ENCODE data around the gene CCBE1.

The CCBE1 gene

GRCh38 chr18:59735269-59735860 lies 38.1 kb upstream of the CCBE1 start:
- Histone ChIP-seq H2AFZ (ENCODE audit: low read length) (no peak overlapping the region), H3K27me3 (ENCODE audit: control insufficient read depth in 3 of 3, insufficient read depth in 3 of 3, low read depth in 1 of 3, low read length in 3 of 3) (peaks cover 0 to 3% (median 0%) of the 10 kb centered on the region in 3 experiments), H4K8ac (ENCODE audit: low read depth, low read length) (no peak overlapping the region), H3K36me3 (replicated peaks in 1 of 2; ENCODE audit: control insufficient read depth in 2 of 2, insufficient read depth in 2 of 2, low read length in 2 of 2) (no peaks in the 10 kb centered on the region), H3K79me1 (ENCODE audit: low read depth, low read length) (no peaks in the 10 kb centered on the region), H3K9ac (ENCODE audit: low read depth, low read length, poor library complexity) (no peak overlapping the region), H3K14ac (ENCODE audit: low read length) (no peak overlapping the region), H3K4me2 (ENCODE audit: insufficient read depth, low read length, poor library complexity, severe bottlenecking) (no peak overlapping the region), H3K4me1 (ENCODE audit: control insufficient read depth in 2 of 2, insufficient read depth in 1 of 2, low read depth in 1 of 2, low read length in 2 of 2) (peaks cover 0 to 2% of the 10 kb centered on the region in 2 donors), H2BK15ac (ENCODE audit: low read length) (no peak overlapping the region), H3K23ac (ENCODE audit: low read depth, low read length, poor library complexity) (no peak overlapping the region), H3K4me3 (ENCODE audit: low read length in 2 of 2) (no peak overlapping the region), H2AK5ac (ENCODE audit: low read depth, low read length) (no peak overlapping the region), H4K91ac (ENCODE audit: low read depth, low read length, poor library complexity) (no peak overlapping the region), H3K9me3 (replicated peaks in 1 of 2; ENCODE audit: control insufficient read depth in 2 of 2, insufficient read depth in 1 of 2, low read depth in 1 of 2, low read length in 2 of 2) (no peaks in the 10 kb centered on the region), H2BK5ac (ENCODE audit: low read length) (no peak overlapping the region), H2BK120ac (ENCODE audit: low read depth, low read length) (no peak overlapping the region), H3K27ac (replicated peaks; ENCODE audit: low read length) (no peak overlapping the region), H3K4ac (ENCODE audit: low read length) (no peak overlapping the region), H3K18ac (ENCODE audit: low read length) (no peak overlapping the region), H2BK12ac (ENCODE audit: low read length) (no peak overlapping the region)
- no peak for DNase-seq (ENCODE audit: low spot score)
- no CpG with 5 or more reads among the region's 2 CpGs for WGBS, 2 donors (ENCODE audit: extremely low coverage in 2 of 2, insufficient read length in 2 of 2, insufficient replicate concordance in 1 of 2)

- H3K27me3 ChIP-seq (ENCODE audit: control insufficient read depth in 3 of 3, insufficient read depth in 3 of 3, low read depth in 1 of 3, low read length in 3 of 3) = peaks cover 0 to 5% (median 0%) of the 10 kb centered on the region in 3 experiments
- no peaks in the 10 kb centered on the region for H3K9me3 ChIP-seq (replicated peaks in 1 of 2; ENCODE audit: control insufficient read depth in 2 of 2, insufficient read depth in 1 of 2, low read depth in 1 of 2, low read length in 2 of 2)
- H2AFZ ChIP-seq (ENCODE audit: low read length) = no peak overlapping the region
- H2BK12ac ChIP-seq (ENCODE audit: low read length) = no peak overlapping the region
- H3K4me3 ChIP-seq (ENCODE audit: low read length in 2 of 2) = no peak overlapping the region
- no peak overlapping the region for H4K91ac ChIP-seq (ENCODE audit: low read depth, low read length, poor library complexity)
- H3K18ac ChIP-seq (ENCODE audit: low read length) = no peak overlapping the region
- H3K14ac ChIP-seq (ENCODE audit: low read length) = no peak overlapping the region
- no peak overlapping the region for H2BK120ac ChIP-seq (ENCODE audit: low read depth, low read length)
- no peaks in the 10 kb centered on the region for H3K36me3 ChIP-seq (replicated peaks in 1 of 2; ENCODE audit: control insufficient read depth in 2 of 2, insufficient read depth in 2 of 2, low read length in 2 of 2)
- no peak for DNase-seq (ENCODE audit: low spot score)
- no peak overlapping the region for H2BK5ac ChIP-seq (ENCODE audit: low read length)
- no peak overlapping the region for H3K27ac ChIP-seq (replicated peaks; ENCODE audit: low read length)
- H2AK5ac ChIP-seq (ENCODE audit: low read depth, low read length) = no peak overlapping the region
- no peak overlapping the region for H3K4me2 ChIP-seq (ENCODE audit: insufficient read depth, low read length, poor library complexity, severe bottlenecking)
- WGBS, 2 donors (ENCODE audit: extremely low coverage in 2 of 2, insufficient read length in 2 of 2, insufficient replicate concordance in 1 of 2) = no CpG with 5 or more reads among the region's 1 CpG
- no peak overlapping the region for H3K9ac ChIP-seq (ENCODE audit: low read depth, low read length, poor library complexity)
- H3K4me1 ChIP-seq (ENCODE audit: control insufficient read depth in 2 of 2, insufficient read depth in 1 of 2, low read depth in 1 of 2, low read length in 2 of 2) = peaks cover 0 to 2% of the 10 kb centered on the region in 2 donors
- H2BK15ac ChIP-seq (ENCODE audit: low read length) = no peak overlapping the region
- no peaks in the 10 kb centered on the region for H3K79me1 ChIP-seq (ENCODE audit: low read depth, low read length)
- no peak overlapping the region for H4K8ac ChIP-seq (ENCODE audit: low read depth, low read length)
- no peak overlapping the region for H3K4ac ChIP-seq (ENCODE audit: low read length)
- no peak overlapping the region for H3K23ac ChIP-seq (ENCODE audit: low read depth, low read length, poor library complexity)
Measured at GRCh38 chr18:59733421-59733820, 36.2 kb upstream of the CCBE1 start.

DNA sequence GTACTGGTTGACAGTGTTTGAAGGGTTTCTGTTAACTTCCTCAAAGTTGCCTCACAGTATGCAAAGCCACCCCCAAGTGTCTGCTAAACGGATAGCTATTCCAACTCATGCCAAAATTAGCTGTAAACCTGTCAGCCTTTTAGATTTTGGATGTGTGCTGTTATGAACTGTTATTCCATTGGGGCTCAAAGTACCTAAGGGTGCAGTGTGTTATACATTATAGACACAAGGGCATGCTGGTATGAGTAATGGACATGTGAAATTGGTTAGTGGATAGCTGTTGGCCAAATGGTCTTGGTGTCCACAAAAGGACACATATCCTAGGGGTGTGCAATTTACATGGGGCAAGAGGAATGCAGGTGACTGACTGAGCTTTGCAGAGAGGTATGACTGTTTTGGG lies 33.7 kb upstream of the CCBE1 start:
- Histone ChIP-seq H3K79me1 (ENCODE audit: low read depth, low read length) (no peaks in the 10 kb centered on the region), H2AK5ac (ENCODE audit: low read depth, low read length) (no peak overlapping the region), H2AFZ (ENCODE audit: low read length) (no peak overlapping the region), H3K4me2 (ENCODE audit: insufficient read depth, low read length, poor library complexity, severe bottlenecking) (no peak overlapping the region), H3K27me3 (ENCODE audit: control insufficient read depth in 3 of 3, insufficient read depth in 3 of 3, low read depth in 1 of 3, low read length in 3 of 3) (peaks cover 0 to 5% (median 0%) of the 10 kb centered on the region in 3 experiments), H3K9ac (ENCODE audit: low read depth, low read length, poor library complexity) (no peak overlapping the region), H2BK5ac (ENCODE audit: low read length) (no peak overlapping the region), H2BK15ac (ENCODE audit: low read length) (no peak overlapping the region), H3K4me1 (ENCODE audit: control insufficient read depth in 2 of 2, insufficient read depth in 1 of 2, low read depth in 1 of 2, low read length in 2 of 2) (peaks cover 0 to 3% of the 10 kb centered on the region in 2 donors), H4K8ac (ENCODE audit: low read depth, low read length) (no peak overlapping the region), H3K4me3 (ENCODE audit: low read length in 2 of 2) (no peak overlapping the region), H4K91ac (ENCODE audit: low read depth, low read length, poor library complexity) (no peak overlapping the region), H3K36me3 (replicated peaks in 1 of 2; ENCODE audit: control insufficient read depth in 2 of 2, insufficient read depth in 2 of 2, low read length in 2 of 2) (no peaks in the 10 kb centered on the region), H3K23ac (ENCODE audit: low read depth, low read length, poor library complexity) (no peak overlapping the region), H2BK120ac (ENCODE audit: low read depth, low read length) (no peak overlapping the region), H3K18ac (ENCODE audit: low read length) (no peak overlapping the region), H3K27ac (replicated peaks; ENCODE audit: low read length) (no peak overlapping the region), H3K9me3 (replicated peaks in 1 of 2; ENCODE audit: control insufficient read depth in 2 of 2, insufficient read depth in 1 of 2, low read depth in 1 of 2, low read length in 2 of 2) (no peaks in the 10 kb centered on the region), H3K4ac (ENCODE audit: low read length) (no peak overlapping the region), H3K14ac (ENCODE audit: low read length) (no peak overlapping the region), H2BK12ac (ENCODE audit: low read length) (no peak overlapping the region)
- DNase-seq (ENCODE audit: low spot score) = no peak
- WGBS, 2 donors (ENCODE audit: extremely low coverage in 2 of 2, insufficient read length in 2 of 2, insufficient replicate concordance in 1 of 2) = no CpG with 5 or more reads among the region's 1 CpG

DNA sequence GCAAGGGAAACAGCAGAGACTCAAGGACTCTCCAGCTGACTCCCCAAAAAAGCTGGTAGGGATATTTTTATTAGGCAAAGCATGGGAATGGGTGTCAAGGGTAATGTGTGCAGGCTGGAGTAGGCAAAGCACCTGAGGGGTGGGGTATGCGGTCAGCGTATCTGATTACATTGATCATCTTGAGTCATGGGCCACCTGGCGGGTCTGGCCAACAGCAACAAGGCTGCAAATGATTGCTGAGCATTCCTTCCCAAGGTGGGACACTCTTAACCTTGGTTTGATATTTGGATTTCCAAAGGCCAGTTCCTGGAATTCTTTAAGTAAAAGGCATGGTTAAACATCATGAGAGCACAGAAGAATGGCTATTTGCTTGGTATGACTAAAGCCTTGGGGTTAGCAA lies 32.6 kb upstream of the CCBE1 start:
- Histone ChIP-seq H2BK12ac (ENCODE audit: low read length) (no peak overlapping the region), H2AFZ (ENCODE audit: low read length) (no peak overlapping the region), H3K27me3 (ENCODE audit: control insufficient read depth in 3 of 3, insufficient read depth in 3 of 3, low read depth in 1 of 3, low read length in 3 of 3) (peaks cover 0 to 5% (median 0%) of the 10 kb centered on the region in 3 experiments), H3K4ac (ENCODE audit: low read length) (no peak overlapping the region), H2BK15ac (ENCODE audit: low read length) (no peak overlapping the region), H3K9ac (ENCODE audit: low read depth, low read length, poor library complexity) (no peak overlapping the region), H4K8ac (ENCODE audit: low read depth, low read length) (no peak overlapping the region), H2BK5ac (ENCODE audit: low read length) (no peak overlapping the region), H3K4me3 (ENCODE audit: low read length in 2 of 2) (no peak overlapping the region), H2BK120ac (ENCODE audit: low read depth, low read length) (no peak overlapping the region), H4K91ac (ENCODE audit: low read depth, low read length, poor library complexity) (no peak overlapping the region), H3K9me3 (replicated peaks in 1 of 2; ENCODE audit: control insufficient read depth in 2 of 2, insufficient read depth in 1 of 2, low read depth in 1 of 2, low read length in 2 of 2) (no peaks in the 10 kb centered on the region), H3K14ac (ENCODE audit: low read length) (no peak overlapping the region), H3K18ac (ENCODE audit: low read length) (no peak overlapping the region), H3K23ac (ENCODE audit: low read depth, low read length, poor library complexity) (no peak overlapping the region), H3K36me3 (replicated peaks in 1 of 2; ENCODE audit: control insufficient read depth in 2 of 2, insufficient read depth in 2 of 2, low read length in 2 of 2) (no peaks in the 10 kb centered on the region), H3K27ac (replicated peaks; ENCODE audit: low read length) (no peak overlapping the region), H3K4me2 (ENCODE audit: insufficient read depth, low read length, poor library complexity, severe bottlenecking) (no peak overlapping the region), H2AK5ac (ENCODE audit: low read depth, low read length) (no peak overlapping the region), H3K79me1 (ENCODE audit: low read depth, low read length) (no peaks in the 10 kb centered on the region), H3K4me1 (ENCODE audit: control insufficient read depth in 2 of 2, insufficient read depth in 1 of 2, low read depth in 1 of 2, low read length in 2 of 2) (peaks cover 0 to 1% of the 10 kb centered on the region in 2 donors)
- no peak for DNase-seq (ENCODE audit: low spot score)
- no CpG with 5 or more reads among the region's 3 CpGs for WGBS, 2 donors (ENCODE audit: extremely low coverage in 2 of 2, insufficient read length in 2 of 2, insufficient replicate concordance in 1 of 2)
